Measurements from ENCODE around the gene RNF20.

The RNF20 gene

GRCh38 chr9:101590901-101591300, 57.2 kb downstream of the RNF20 start:
- DNase-seq = no peak

DNA sequence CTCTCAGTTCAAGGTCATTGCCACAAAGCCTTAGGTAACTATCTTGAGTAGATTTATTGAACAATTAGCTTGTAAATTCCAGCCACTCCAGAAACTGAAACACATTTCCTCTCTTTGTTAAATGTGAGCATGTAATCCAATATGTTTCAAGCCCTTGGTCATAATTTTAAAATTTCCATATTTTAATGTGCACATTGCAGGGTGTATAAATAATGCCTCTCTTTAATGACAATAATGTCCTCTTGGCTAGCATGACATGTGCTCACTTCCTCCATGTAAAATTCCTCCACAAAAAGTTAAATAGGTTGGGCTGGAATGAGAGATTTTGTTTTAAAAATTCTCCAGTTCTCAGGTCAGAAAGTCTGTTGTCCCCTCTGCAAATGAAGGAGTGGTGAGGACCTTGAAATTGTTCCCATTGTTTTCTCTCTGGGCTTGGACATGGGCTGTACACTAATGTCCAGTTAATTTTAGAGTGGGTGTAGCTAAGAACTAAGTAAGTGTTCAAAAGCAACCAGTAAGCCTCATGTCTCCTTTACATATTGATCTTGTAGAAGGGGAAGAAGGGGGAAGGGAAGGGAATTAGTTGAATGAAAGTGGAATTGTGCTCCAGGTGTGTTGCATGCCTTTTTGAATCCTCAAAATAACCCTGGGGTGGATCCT, 58.3 kb downstream of the RNF20 start:
- no peak for DNase-seq

DNA sequence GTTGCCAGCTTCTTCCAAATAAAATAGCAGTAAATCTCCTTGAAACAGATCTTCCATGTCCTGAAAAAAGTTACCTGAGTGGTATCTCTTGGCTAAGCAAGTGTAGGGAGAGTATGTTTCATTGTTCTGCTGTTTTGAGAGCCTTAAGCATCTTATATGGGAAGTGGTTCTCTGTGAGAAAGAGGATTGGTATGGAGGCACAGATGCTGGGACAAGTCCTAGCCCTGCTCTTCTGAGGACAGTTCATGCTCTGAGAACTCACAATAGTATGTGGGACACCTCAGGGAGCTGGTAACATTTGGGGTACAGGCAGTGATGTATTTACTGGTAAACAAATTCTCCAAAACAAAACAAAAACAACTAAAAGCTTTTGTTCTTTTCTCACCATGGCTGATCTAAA, 59.1 kb downstream of the RNF20 start:
- DNase-seq = no peak

DNA sequence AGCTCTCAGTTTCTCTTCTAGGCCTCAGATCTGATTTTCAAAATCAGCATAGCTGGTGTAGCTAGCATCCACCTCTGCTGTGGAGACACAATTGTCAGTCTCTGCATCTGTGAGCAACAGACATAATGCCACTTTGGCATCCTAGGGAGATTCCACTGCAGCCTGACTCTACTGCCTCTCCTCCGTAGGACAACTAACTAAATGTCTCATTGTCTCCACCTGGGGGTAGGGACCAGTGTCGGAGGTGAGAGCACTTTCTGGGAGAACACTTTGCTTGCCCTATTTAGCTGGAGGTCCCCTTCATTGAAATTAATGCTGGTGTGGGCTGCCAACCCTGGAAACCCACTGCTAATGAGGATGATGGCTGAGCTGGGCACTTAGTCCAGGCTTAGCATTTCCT, 59.7 kb downstream of the RNF20 start:
- DNase-seq = no peak

GRCh38 chr9:101594796-101595195, 61.1 kb downstream of the RNF20 start, which contains the start of gene PPP3R2:
Gene PPP3R2 (minus strand): TSS chr9:101594969. CDS start chr9:101594921, 48 bp downstream.
- no peak for DNase-seq

- no peak for DNase-seq
Measured at GRCh38 chr9:101601904-101602765, 68.5 kb downstream of the RNF20 start.

GRCh38 chr9:101604296-101604695, 70.6 kb downstream of the RNF20 start:
- no peak for DNase-seq

- DNase-seq = no peak
Measured at GRCh38 chr9:101605547-101605946, 71.9 kb downstream of the RNF20 start.

All from stimulated activated CD4-positive, alpha-beta T cell treated with anti-CD3 and anti-CD28 coated beads, Interleukin-2, amount 100 ng/mL, for 48 hours (primary cell).